HCT116 (cell line): ENCODE results near the gene AGFG2. TPM values are rescaled to one million over a fixed set of nuclear protein-coding genes. Genes with fewer than 3 reads are reported as not detected.
A peak's percentile ranks its signal among the peaks of the same experiment; 100 is the strongest.

ENCODE experiments used
- ATAC-seq: fragments of 200-7000 bp; cut with Tn5 transposase; 2 replicates; pipeline ENCODE4 v1.9.1; 2020; ENCODE audit warnings: mild to moderate bottlenecking, moderate library complexity
- BruUV-seq: library from RNA; stranded (reverse); fragments of 400-500 nt; replicated peaks from 2 replicates; lab custom pipeline; 2021; lab: Mats Ljungman, UMichigan
- CTCF ChIA-PET: fragments of 300-600 bp; sonication (Branson Sonifier 250); formaldehyde crosslinking; loops from one replicate; lab custom pipeline; 2021; ENCODE audit warnings: antibody characterized with exemption; lab: Charles Lee
- POLR2A ChIA-PET: fragments of 300-600, 350-600 bp; sonication (Branson Sonifier 250); formaldehyde crosslinking; loops from one replicate; lab custom pipeline; 2021; ENCODE audit warnings: antibody characterized with exemption; lab: Charles Lee
- RAD21 ChIA-PET, 2 experiments: fragments of 300-600 bp; sonication (Branson Sonifier 250); formaldehyde crosslinking; loops; one replicate each; lab custom pipeline; 2023; ENCODE audit warnings: low total read pairs in 2 of 2; ENCODE audit not compliant: uncharacterized antibody in 2 of 2, unreplicated experiment in 2 of 2, low non-redundant PET in 1 of 2; lab: Charles Lee
- DNase-seq: peaks from one replicate; pipeline ENCODE4 v3.0.0-alpha.2; 2010; ENCODE audit warnings: low read depth, low spot score
- H2AFZ ChIP-seq: fragments of 200-600 bp; shearing (Covaris generic), sonication (generic); 2 replicates; pipeline ENCODE4 v1.6.1; 2017; ENCODE audit warnings: low read depth, mixed run types, mixed read lengths, antibody characterized with exemption, low read length; ENCODE audit not compliant: poor library complexity, severe bottlenecking
- H3K27ac ChIP-seq: 2 replicates; pipeline ENCODE4 v1.5.1; 2012; ENCODE audit warnings: low read depth, low read length
- H3K27me3 ChIP-seq: fragments of 200-600 bp; sonication (generic); 2 replicates; pipeline ENCODE4 v1.6.1; 2016; ENCODE audit warnings: mixed run types, low read length, mixed read lengths; ENCODE audit not compliant: insufficient read depth
- H3K36me3 ChIP-seq, 2 experiments: fragments of 200-500 bp in 1 of 2; fragments of 200-600 bp in 1 of 2; sonication (Bioruptor generic) in 1 of 2; sonication (generic) in 1 of 2; 2 replicates each; pipeline versions ENCODE4 v1.5.1 to v1.6.1; 2014 to 2016; ENCODE audit warnings: low read length in 2 of 2, inconsistent platforms in 1 of 2, mixed read lengths in 1 of 2, mixed run types in 1 of 2; ENCODE audit not compliant: insufficient read depth in 2 of 2, control insufficient read depth in 1 of 2
- H3K4me1 ChIP-seq, 2 experiments: fragments of 200-600 bp in 1 of 2; sonication (generic) in 1 of 2; 2 replicates each; pipeline versions ENCODE4 v1.5.1 to v1.6.1; 2012 to 2017; ENCODE audit warnings: low read length in 2 of 2, inconsistent platforms in 1 of 2, mild to moderate bottlenecking in 1 of 2, mixed read lengths in 1 of 2, mixed run types in 1 of 2, moderate library complexity in 1 of 2; ENCODE audit not compliant: insufficient read depth in 2 of 2, control insufficient read depth in 1 of 2
- H3K4me2 ChIP-seq: fragments of 200-600 bp; sonication (generic); 2 replicates; pipeline ENCODE4 v1.6.1; 2017; ENCODE audit warnings: mixed run types, low read length, mixed read lengths
- H3K4me3 ChIP-seq, 2 experiments: fragments of 200-600 bp in 1 of 2; sonication (generic) in 1 of 2; replicated peaks in 1 of 2; 2 replicates each; pipeline ENCODE4 v1.5.1; 2011 to 2016; ENCODE audit warnings: low read length in 2 of 2, control low read depth in 1 of 2, low read depth in 1 of 2, mild to moderate bottlenecking in 1 of 2, mixed read lengths in 1 of 2, mixed run types in 1 of 2
- H3K79me2 ChIP-seq: fragments of 200-600 bp; sonication (generic); 2 replicates; pipeline ENCODE4 v1.6.1; 2017; ENCODE audit warnings: mild to moderate bottlenecking, mixed run types, low read length, moderate library complexity, mixed read lengths; ENCODE audit not compliant: insufficient read depth
- H3K9ac ChIP-seq: fragments of 200-600 bp; sonication (generic); 2 replicates; pipeline ENCODE4 v1.6.1; 2016; ENCODE audit warnings: low read length, mixed read lengths
- H3K9me2 ChIP-seq: fragments of 200-600 bp; sonication (generic), shearing (Covaris generic); 2 replicates; pipeline ENCODE4 v1.6.1; 2017; ENCODE audit warnings: mixed run types, mild to moderate bottlenecking, moderate library complexity; ENCODE audit not compliant: insufficient read depth
- H3K9me3 ChIP-seq, 2 experiments: fragments of 200-500 bp in 1 of 2; fragments of 200-600 bp in 1 of 2; sonication (Bioruptor generic) in 1 of 2; sonication (generic) in 1 of 2; 2 replicates each; pipeline ENCODE4 v1.6.1; 2014 to 2017; ENCODE audit warnings: low read length in 2 of 2, mixed read lengths in 2 of 2, inconsistent platforms in 1 of 2, low read depth in 1 of 2, mild to moderate bottlenecking in 1 of 2, mixed run types in 1 of 2, moderate library complexity in 1 of 2; ENCODE audit not compliant: control insufficient read depth in 1 of 2, insufficient read depth in 1 of 2
- H4K20me1 ChIP-seq: fragments of 200-600 bp; sonication (generic), shearing (Covaris generic); 2 replicates; pipeline ENCODE4 v1.6.1; 2017; ENCODE audit warnings: mixed run types, mild to moderate bottlenecking, moderate library complexity; ENCODE audit not compliant: insufficient read depth
- CEBPB ChIP-seq: IDR thresholded peaks from 2 replicates; pipeline ENCODE4 v1.6.1; 2012; ENCODE audit warnings: low read depth
- CTCF ChIP-seq, 3 experiments: fragments of 200-600 bp in 1 of 3; sonication (generic) in 1 of 3; IDR thresholded peaks in 2 of 3; conservative IDR thresholded peaks in 1 of 3; 2 replicates each; pipeline ENCODE4 v1.5.1; 2012 to 2017; ENCODE audit warnings: low read depth in 2 of 3, low read length in 2 of 3, antibody characterized with exemption in 1 of 3, borderline replicate concordance in 1 of 3, control low read depth in 1 of 3, mild to moderate bottlenecking in 1 of 3, mixed read lengths in 1 of 3, mixed run types in 1 of 3, moderate library complexity in 1 of 3; ENCODE audit not compliant: insufficient read depth in 1 of 3
- ELF1 ChIP-seq: IDR thresholded peaks from 2 replicates; pipeline ENCODE4 v1.6.1; 2012; ENCODE audit warnings: low read depth, borderline replicate concordance
- EZH2 ChIP-seq: fragments of 200-600 bp; sonication (generic); IDR thresholded peaks from 2 replicates; pipeline ENCODE4 v1.6.1; 2017; ENCODE audit warnings: antibody characterized with exemption, mixed run types
- EZH2phosphoT487 ChIP-seq: fragments of 200-600 bp; IDR thresholded peaks from 2 replicates; pipeline ENCODE4 v1.6.1; 2018; ENCODE audit warnings: antibody characterized with exemption, borderline replicate concordance
- RAD21 ChIP-seq: IDR thresholded peaks from 2 replicates; pipeline ENCODE4 v1.6.1; 2012; ENCODE audit warnings: low read depth, mild to moderate bottlenecking
- REST ChIP-seq: IDR thresholded peaks from 2 replicates; pipeline ENCODE4 v1.6.1; 2012; ENCODE audit warnings: low read depth
- SP1 ChIP-seq: IDR thresholded peaks from 2 replicates; pipeline ENCODE4 v1.6.1; 2012; ENCODE audit warnings: low read depth
- ZFX ChIP-seq: fragments of 450-650 bp; IDR thresholded peaks from 2 replicates; pipeline ENCODE4 v1.6.1; 2017
- intact Hi-C: fragments of 100-400 bp; cut with micrococcal nuclease; formaldehyde crosslinking; loops from 2 replicates; pipeline ENCODE4 v1.10.0; 2022
- total RNA-seq: library from RNA; stranded (reverse); gene quantifications from one replicate; pipeline ENCODE4 v1.2.1, GENCODE V29; 2021; ENCODE audit not compliant: unreplicated experiment
- TF ChIP-seq, protein P1 (sequence below): IDR thresholded peaks from 2 replicates; pipeline ENCODE4 v1.6.1; 2012

The AGFG2 gene
- total RNA-seq, 1 experiment from 2014 or later, result 14.0 TPM

DNA sequence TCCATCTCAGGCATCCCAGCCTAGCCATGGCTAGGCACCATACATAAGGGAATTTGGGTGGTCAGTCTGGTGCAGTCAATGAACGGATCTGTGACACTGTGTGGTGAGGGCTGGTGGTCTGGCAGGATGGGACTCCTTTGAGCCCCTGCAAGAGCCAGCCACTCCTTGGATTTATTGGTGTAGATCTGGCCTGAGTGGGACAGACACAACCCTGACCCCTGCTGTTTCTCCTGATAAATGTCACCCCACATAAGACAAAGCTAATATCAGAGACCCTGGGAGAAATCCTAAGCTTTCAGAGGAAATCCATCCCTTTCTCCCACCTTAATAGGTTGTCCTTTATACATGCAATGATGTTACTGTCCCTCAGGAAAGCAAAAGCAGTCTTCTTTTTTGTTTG lies 49.4 kb downstream of the AGFG2 start:
- peaks cover 2 to 22% of the 10 kb centered on the region in 2 experiments; a peak in 3 of 4 replicates for H3K4me1 ChIP-seq
- BruUV-seq, result no TSS peak
- H3K9ac ChIP-seq, result no peak overlapping the region
- DNase-seq (no peak), ATAC-seq (no peak)
- RAD21 ChIA-PET, result interaction anchor here in 1 of 2 experiments (0.6 kb wide), 1 partner anchor 39 kb away, joined by 4 read pairs; no protein-coding TSS in a partner anchor
- CTCF ChIA-PET, result interaction anchor here (0.6 to 1.4 kb wide), 12 partner anchors 9 to 201 kb away, joined by 3 to 7 read pairs (median 4); partner anchors contain the start of gene POP7
- H3K4me2 ChIP-seq, result no peak overlapping the region
- intact Hi-C loops, result no loop called here
- H3K79me2 ChIP-seq, result peaks cover 11% of the 10 kb centered on the region; the same call in 1 of the 2 replicates
- H3K27ac ChIP-seq, result no peak overlapping the region
- TF ChIP-seq EZH2 (no peak), CTCF (IDR thresholded peaks at IDR 0.05 in 2 of 3, conservative IDR thresholded peaks at IDR 0.05 in 1 of 3; ENCODE audit: borderline replicate concordance in 1 of 3, insufficient read depth in 1 of 3, low read depth in 2 of 3, low read length in 2 of 3) (peak in 2 of 3 experiments; percentile 36 to 45; a peak in 4 of 6 replicates)
- TF ChIP-seq, all 23 proteins: peak for 1
- POLR2A ChIA-PET, result interaction anchor here (0.9 kb wide), 1 partner anchor 18 kb away, joined by 3 read pairs; no protein-coding TSS in a partner anchor
- Histone ChIP-seq H4K20me1 (no peaks in the 10 kb centered on the region), H3K36me3 (no peaks in the 10 kb centered on the region), H3K27me3 (no peaks in the 10 kb centered on the region), H2AFZ (no peak overlapping the region), H3K9me2 (no peaks in the 10 kb centered on the region), H3K9me3 (no peaks in the 10 kb centered on the region), H3K4me3 (no peak overlapping the region)

GRCh38 chr7:100589341-100589947 lies 50.4 kb downstream of the AGFG2 start:
- no peaks in the 10 kb centered on the region for H3K9me3 ChIP-seq
- H3K79me2 ChIP-seq, result peaks cover 10% of the 10 kb centered on the region; the same call in 1 of the 2 replicates
- intact Hi-C loops, result no loop called here
- H2AFZ ChIP-seq, result no peak overlapping the region
- no peak overlapping the region for H3K9ac ChIP-seq
- no peaks in the 10 kb centered on the region for H3K9me2 ChIP-seq
- POLR2A ChIA-PET, result no interaction called here
- ATAC-seq, result no peak
- no TSS peak for BruUV-seq
- H3K4me3 ChIP-seq, result no peak overlapping the region
- CTCF ChIA-PET, result interaction anchor here (0.8 to 1.4 kb wide), 8 partner anchors 8 to 124 kb away, joined by 3 to 5 read pairs (median 4); partner anchors contain the start of gene POP7
- H3K27ac ChIP-seq, result no peak overlapping the region
- no peaks in the 10 kb centered on the region for H4K20me1 ChIP-seq
- no peak for DNase-seq
- H3K27me3 ChIP-seq, result no peaks in the 10 kb centered on the region
- RAD21 ChIA-PET, result no interaction called here
- H3K36me3 ChIP-seq, result no peaks in the 10 kb centered on the region
- peaks cover 2 to 14% of the 10 kb centered on the region in 2 experiments; a peak in 3 of 4 replicates for H3K4me1 ChIP-seq
- H3K4me2 ChIP-seq, result no peak overlapping the region
- no peak for TF ChIP-seq EZH2phosphoT487
- TF ChIP-seq ZFX, result no peak
- no peak for TF ChIP-seq SP1
- TF ChIP-seq REST, result no peak
- TF ChIP-seq, protein P1, sequence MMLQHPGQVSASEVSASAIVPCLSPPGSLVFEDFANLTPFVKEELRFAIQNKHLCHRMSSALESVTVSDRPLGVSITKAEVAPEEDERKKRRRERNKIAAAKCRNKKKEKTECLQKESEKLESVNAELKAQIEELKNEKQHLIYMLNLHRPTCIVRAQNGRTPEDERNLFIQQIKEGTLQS, result no peak
- no peak for TF ChIP-seq ELF1
- TF ChIP-seq CEBPB, result no peak
- TF ChIP-seq RAD21, result no peak
- no peak for TF ChIP-seq EZH2
